ENCODE results near the gene UMPS.

DNA sequence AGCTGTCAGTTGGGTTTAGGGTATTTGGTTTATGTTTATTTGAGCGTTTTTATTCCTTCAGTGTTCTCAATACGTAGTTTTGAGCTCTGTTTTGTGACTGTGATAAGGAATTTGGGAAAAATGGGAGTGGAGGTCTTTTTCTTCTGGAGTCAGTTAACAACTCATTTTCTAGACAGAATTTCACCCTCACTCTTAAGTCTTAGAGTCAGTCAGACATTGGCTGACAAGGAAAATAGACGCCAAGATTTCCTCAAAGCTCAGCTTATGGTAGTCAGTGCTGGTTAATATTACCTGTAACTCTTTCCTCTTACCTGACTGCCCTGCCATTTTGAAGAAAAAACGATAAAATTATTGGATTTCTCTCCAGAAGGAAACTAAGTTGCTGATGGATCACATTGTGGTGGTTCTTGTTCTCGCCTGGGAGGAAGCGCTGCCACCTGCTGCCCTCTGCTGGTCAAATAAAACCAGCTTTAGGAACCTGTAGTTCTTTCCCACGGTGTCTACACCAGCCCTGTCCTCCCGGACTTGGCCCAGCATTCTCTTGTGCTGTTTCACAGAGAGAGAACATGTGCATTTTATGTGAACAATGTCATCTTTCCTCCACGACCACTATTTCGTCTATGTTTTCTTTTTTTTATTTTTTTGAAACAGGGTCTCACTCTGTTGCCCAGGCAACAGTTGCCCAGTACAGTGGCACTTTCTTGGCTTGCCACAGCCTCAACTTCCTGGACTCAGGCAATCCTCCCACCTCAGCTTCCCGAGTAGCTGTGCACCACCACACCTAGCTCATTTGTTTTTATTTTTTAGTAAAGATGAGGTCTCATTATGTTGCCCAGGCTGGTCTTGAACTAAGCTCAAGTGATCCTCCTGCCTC, 41.4 kb upstream of the UMPS start:
- TF ChIP-seq, protein P1, sequence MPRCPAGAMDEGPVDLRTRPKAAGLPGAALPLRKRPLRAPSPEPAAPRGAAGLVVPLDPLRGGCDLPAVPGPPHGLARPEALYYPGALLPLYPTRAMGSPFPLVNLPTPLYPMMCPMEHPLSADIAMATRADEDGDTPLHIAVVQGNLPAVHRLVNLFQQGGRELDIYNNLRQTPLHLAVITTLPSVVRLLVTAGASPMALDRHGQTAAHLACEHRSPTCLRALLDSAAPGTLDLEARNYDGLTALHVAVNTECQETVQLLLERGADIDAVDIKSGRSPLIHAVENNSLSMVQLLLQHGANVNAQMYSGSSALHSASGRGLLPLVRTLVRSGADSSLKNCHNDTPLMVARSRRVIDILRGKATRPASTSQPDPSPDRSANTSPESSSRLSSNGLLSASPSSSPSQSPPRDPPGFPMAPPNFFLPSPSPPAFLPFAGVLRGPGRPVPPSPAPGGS (IDR thresholded peaks at IDR 0.05) = no peak
- TF ChIP-seq, protein P2, sequence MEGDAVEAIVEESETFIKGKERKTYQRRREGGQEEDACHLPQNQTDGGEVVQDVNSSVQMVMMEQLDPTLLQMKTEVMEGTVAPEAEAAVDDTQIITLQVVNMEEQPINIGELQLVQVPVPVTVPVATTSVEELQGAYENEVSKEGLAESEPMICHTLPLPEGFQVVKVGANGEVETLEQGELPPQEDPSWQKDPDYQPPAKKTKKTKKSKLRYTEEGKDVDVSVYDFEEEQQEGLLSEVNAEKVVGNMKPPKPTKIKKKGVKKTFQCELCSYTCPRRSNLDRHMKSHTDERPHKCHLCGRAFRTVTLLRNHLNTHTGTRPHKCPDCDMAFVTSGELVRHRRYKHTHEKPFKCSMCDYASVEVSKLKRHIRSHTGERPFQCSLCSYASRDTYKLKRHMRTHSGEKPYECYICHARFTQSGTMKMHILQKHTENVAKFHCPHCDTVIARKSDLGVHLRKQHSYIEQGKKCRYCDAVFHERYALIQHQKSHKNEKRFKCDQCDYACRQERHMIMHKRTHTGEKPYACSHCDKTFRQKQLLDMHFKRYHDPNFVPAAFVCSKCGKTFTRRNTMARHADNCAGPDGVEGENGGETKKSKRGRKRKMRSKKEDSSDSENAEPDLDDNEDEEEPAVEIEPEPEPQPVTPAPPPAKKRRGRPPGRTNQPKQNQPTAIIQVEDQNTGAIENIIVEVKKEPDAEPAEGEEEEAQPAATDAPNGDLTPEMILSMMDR (IDR thresholded peaks at IDR 0.05) = peak; percentile 96
- peak; percentile 94 for TF ChIP-seq RAD21 (conservative IDR thresholded peaks at IDR 0.05 in 1 of 2, IDR thresholded peaks at IDR 0.05 in 1 of 2)
- TF ChIP-seq SREBF2 (IDR thresholded peaks at IDR 0.05) = no peak
- TF ChIP-seq POLR2A (IDR thresholded peaks at IDR 0.05; ENCODE audit: low read length) = no peak
- TF ChIP-seq SMC3 (IDR thresholded peaks at IDR 0.05) = peak; percentile 97
- TF ChIP-seq ESRRA (IDR thresholded peaks at IDR 0.05; ENCODE audit: borderline replicate concordance, low read length) = no peak
- TF ChIP-seq, protein P3, sequence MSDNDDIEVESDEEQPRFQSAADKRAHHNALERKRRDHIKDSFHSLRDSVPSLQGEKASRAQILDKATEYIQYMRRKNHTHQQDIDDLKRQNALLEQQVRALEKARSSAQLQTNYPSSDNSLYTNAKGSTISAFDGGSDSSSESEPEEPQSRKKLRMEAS (IDR thresholded peaks at IDR 0.05) = no peak
- TF ChIP-seq, protein P4, sequence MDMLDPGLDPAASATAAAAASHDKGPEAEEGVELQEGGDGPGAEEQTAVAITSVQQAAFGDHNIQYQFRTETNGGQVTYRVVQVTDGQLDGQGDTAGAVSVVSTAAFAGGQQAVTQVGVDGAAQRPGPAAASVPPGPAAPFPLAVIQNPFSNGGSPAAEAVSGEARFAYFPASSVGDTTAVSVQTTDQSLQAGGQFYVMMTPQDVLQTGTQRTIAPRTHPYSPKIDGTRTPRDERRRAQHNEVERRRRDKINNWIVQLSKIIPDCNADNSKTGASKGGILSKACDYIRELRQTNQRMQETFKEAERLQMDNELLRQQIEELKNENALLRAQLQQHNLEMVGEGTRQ (IDR thresholded peaks at IDR 0.05) = no peak
- no peak for TF ChIP-seq EP300 (IDR thresholded peaks at IDR 0.05)
- no peak for TF ChIP-seq GATA3 (IDR thresholded peaks at IDR 0.05; ENCODE audit: borderline replicate concordance)
- no peak for TF ChIP-seq PHF8 (IDR thresholded peaks at IDR 0.05; ENCODE audit: borderline replicate concordance, low read depth)
- TF ChIP-seq RNF2 (IDR thresholded peaks at IDR 0.05; ENCODE audit: borderline replicate concordance, low read depth) = no peak
